Psoas muscle (tissue), 8 donors: ENCODE data around the gene DNAL1. TPM values are rescaled to one million over a fixed set of nuclear protein-coding genes. Genes with fewer than 3 reads are reported as not detected.
A peak's percentile ranks its signal among the peaks of the same experiment; 100 is the strongest.

Source experiments
- ATAC-seq, 4 donors: fragments of 200-7000 bp; cut with Tn5 transposase; one replicate each; pipeline ENCODE4 v1.9.1; 2020; ENCODE audit warnings: moderate library complexity in 3 of 4, mild to moderate bottlenecking in 2 of 4
- DNase-seq, 2 donors: peaks; one replicate each; pipeline ENCODE4 v3.0.0-alpha.2; 2020
- H3K27ac ChIP-seq: fragments of 200-600 bp; one replicate; pipeline ENCODE4 v1.8.0; 2022
- H3K27me3 ChIP-seq, 3 donors: fragments of 200-600 bp in 1 of 3; one replicate each; pipeline versions ENCODE4 v1.6.1 to v1.8.0; 2013 to 2022; ENCODE audit warnings: low read length in 2 of 3, mild to moderate bottlenecking in 2 of 3, moderate library complexity in 1 of 3; ENCODE audit not compliant: insufficient read depth in 3 of 3
- H3K36me3 ChIP-seq, 2 donors: fragments of 200-600 bp in 1 of 2; one replicate each; pipeline versions ENCODE4 v1.6.1 to v1.8.0; 2013 to 2022; ENCODE audit warnings: low read depth in 1 of 2, mild to moderate bottlenecking in 1 of 2, moderate library complexity in 1 of 2; ENCODE audit not compliant: insufficient read depth in 1 of 2
- H3K4me1 ChIP-seq: fragments of 200-600 bp; one replicate; pipeline ENCODE4 v1.8.0; 2022
- H3K4me3 ChIP-seq: fragments of 200-600 bp; one replicate; pipeline ENCODE4 v1.8.0; 2022; ENCODE audit warnings: mild to moderate bottlenecking
- H3K9me3 ChIP-seq: fragments of 200-600 bp; one replicate; pipeline ENCODE4 v1.8.0; 2022
- CTCF ChIP-seq: fragments of 200-600 bp; IDR thresholded peaks from one replicate; pipeline ENCODE4 v1.8.0; 2022; ENCODE audit warnings: antibody characterized with exemption
- WGBS, 3 donors: extraction: QIAGEN DNeasy Blood & Tissue Kit; methylation state at CpG; one replicate each; pipeline versions ENCODE4 v1.1.6 to v1.1.7; 2013; 5-methylcytosine and 5-hydroxymethylcytosine counted together
- intact Hi-C, 2 donors: fragments of 100-400 bp; cut with DNase I; formaldehyde crosslinking; loops; one replicate each; pipeline versions ENCODE4 v1.11.0 to v1.14.2; 2022
- polyA plus RNA-seq, 3 donors: library from polyadenylated mRNA; stranded (reverse); fragments of 200-250 nt; gene quantifications; one replicate each; pipeline ENCODE4 v1.2.3, GENCODE V29; 2013
- total RNA-seq, 4 donors: library from RNA; stranded (reverse); fragmentation: NEBNext Ultra II Directional in 2 of 4; extraction: Animal tissue kit (Norgen Biotek cat#: 25700) in 2 of 4; gene quantifications; one replicate each; pipeline versions ENCODE4 v1.2.1 to v1.2.4, GENCODE V29; 2021 to 2023
- donor health status: healthy with polysubstance abuse.
- donor health status: DM: no; HTN: no; CAD: no; lungs with moderate emphysema.
- donor health status: Bipolar disorder and iron deficiency.
- donor health status: healthy.
- donor health status: DM: yes; HTN: yes; CAD: no.
- donor health status: DM: no; HTN: no; CAD: no.
- donor health status: DM: no; HTN: no; CAD: no.
- donor health status: DM: yes; HTN: yes; CAD: no.

The DNAL1 gene
- total and polyA plus RNA-seq, 7 donors: 4.3 to 20.0 (median 6.4) TPM

GRCh38 chr14:73743431-73743931, 98.7 kb downstream of the DNAL1 start:
- ATAC-seq (peak in 3 of 4 donors; percentile 6 to 26 (median 21)), DNase-seq (peak; percentile 65 to 73)
- peaks cover 0 to 14% of the 10 kb centered on the region in 2 donors for H3K36me3 ChIP-seq
- peaks cover 92% of the 10 kb centered on the region for H3K4me1 ChIP-seq
- no peak overlapping the region for H3K4me3 ChIP-seq
- no peaks in the 10 kb centered on the region for H3K9me3 ChIP-seq
- intact Hi-C loops: no loop called here
- 31 to 42% (median 31%) methylated on average over 11 of the region's 11 CpGs for WGBS, 3 donors
- H3K27ac ChIP-seq: peak overlapping the region; percentile 80
- TF ChIP-seq CTCF: no peak
- H3K27me3 ChIP-seq: no peaks in the 10 kb centered on the region

GRCh38 chr14:73744175-73744867, 99.5 kb downstream of the DNAL1 start:
- intact Hi-C loops: no loop called here
- H3K4me3 ChIP-seq: no peak overlapping the region
- peaks cover 0 to 6% of the 10 kb centered on the region in 2 donors for H3K36me3 ChIP-seq
- no peaks in the 10 kb centered on the region for H3K9me3 ChIP-seq
- peak overlapping the region; percentile 80 for H3K27ac ChIP-seq
- ATAC-seq: peak in 2 of 4 donors; percentile 6 to 8
- peaks cover 96% of the 10 kb centered on the region for H3K4me1 ChIP-seq
- 15 to 35% (median 18%) methylated on average over 7 of the region's 7 CpGs for WGBS, 3 donors
- no peaks in the 10 kb centered on the region for H3K27me3 ChIP-seq
- TF ChIP-seq CTCF: no peak
- no peak for DNase-seq

GRCh38 chr14:73744874-73745529, 100.2 kb downstream of the DNAL1 start:
- H3K27me3 ChIP-seq: no peaks in the 10 kb centered on the region
- no peaks in the 10 kb centered on the region for H3K36me3 ChIP-seq
- no peaks in the 10 kb centered on the region for H3K9me3 ChIP-seq
- peak in 3 of 4 donors; percentile 11 to 26 (median 22) for ATAC-seq
- H3K4me1 ChIP-seq: peaks cover 97% of the 10 kb centered on the region
- TF ChIP-seq CTCF: no peak
- intact Hi-C loops: no loop called here
- H3K4me3 ChIP-seq: no peak overlapping the region
- H3K27ac ChIP-seq: peak overlapping the region; percentile 80
- 46 to 69% (median 60%) methylated on average over 6 of the region's 6 CpGs for WGBS, 3 donors
- DNase-seq: peak in 1 of 2 donors; percentile 47

GRCh38 chr14:73745571-73746519, 101.1 kb downstream of the DNAL1 start:
- Histone ChIP-seq H3K4me3 (no peak overlapping the region), H3K27me3 (no peaks in the 10 kb centered on the region), H3K27ac (peak overlapping the region; percentile 80), H3K9me3 (no peaks in the 10 kb centered on the region), H3K36me3 (no peaks in the 10 kb centered on the region), H3K4me1 (peaks cover 97% of the 10 kb centered on the region)
- TF ChIP-seq CTCF: no peak
- 34 to 60% (median 38%) methylated on average over 7 of the region's 7 CpGs for WGBS, 3 donors
- DNase-seq: no peak
- intact Hi-C loops: no loop called here
- no peak for ATAC-seq
